Mucosa of rectum (tissue), 2 donors: ENCODE results near the gene OPA1.
"Not testable (repeated sequence)": the region's sequence is repeated elsewhere in the genome, so short reads cannot be mapped to it uniquely, and the experiment has no call there.

Experiments used
- H3K27ac ChIP-seq, 2 donors: one replicate each; pipeline ENCODE4 v1.7.0; 2013; ENCODE audit warnings: inconsistent platforms in 2 of 2, low read depth in 2 of 2, low read length in 2 of 2
- H3K27me3 ChIP-seq, 2 donors: one replicate each; pipeline ENCODE4 v1.7.0; 2013; ENCODE audit warnings: low read length in 2 of 2; ENCODE audit not compliant: control insufficient read depth in 2 of 2, insufficient read depth in 2 of 2
- H3K36me3 ChIP-seq, 2 donors: one replicate each; pipeline ENCODE4 v1.7.0; 2013; ENCODE audit warnings: low read length in 2 of 2; ENCODE audit not compliant: control insufficient read depth in 2 of 2, insufficient read depth in 2 of 2
- H3K4me1 ChIP-seq, 2 donors: one replicate each; pipeline ENCODE4 v1.7.0; 2013; ENCODE audit warnings: low read length in 2 of 2, mild to moderate bottlenecking in 1 of 2; ENCODE audit not compliant: control insufficient read depth in 2 of 2, insufficient read depth in 2 of 2
- H3K4me3 ChIP-seq, 2 donors: one replicate each; pipeline ENCODE4 v1.7.0; 2013; ENCODE audit warnings: low read length in 2 of 2
- H3K9ac ChIP-seq, 2 donors: one replicate each; pipeline ENCODE4 v1.7.0; 2013; ENCODE audit warnings: low read length in 2 of 2, low read depth in 1 of 2, mild to moderate bottlenecking in 1 of 2
- H3K9me3 ChIP-seq, 2 donors: one replicate each; pipeline ENCODE4 v1.7.0; 2013; ENCODE audit warnings: low read length in 2 of 2; ENCODE audit not compliant: control insufficient read depth in 2 of 2
- donor health status: healthy.
- donor health status: Normal muscosa, but diverticular disease.

OPA1 gene

DNA sequence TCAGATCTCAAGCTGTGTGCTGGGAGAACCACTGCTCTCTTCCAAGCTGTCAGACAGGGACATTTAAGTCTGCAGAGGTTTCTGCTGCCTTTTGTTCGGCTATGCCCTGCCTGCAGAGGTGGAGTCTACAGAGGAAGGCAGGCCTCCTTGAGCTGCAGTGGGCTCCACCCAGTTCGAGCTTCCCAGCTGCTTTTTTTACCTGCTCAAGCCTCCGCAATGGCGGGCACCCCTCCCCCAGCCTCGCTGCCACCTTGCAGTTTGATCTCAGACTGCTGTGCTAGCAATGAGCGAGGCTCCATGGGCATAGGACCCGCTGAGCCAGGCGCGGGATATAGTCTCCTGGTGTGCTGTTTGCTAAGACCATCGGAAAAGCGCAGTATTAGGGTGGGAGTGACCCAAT, 17.5 kb downstream of the OPA1 start:
- not testable (repeated sequence) for H3K4me1 ChIP-seq, H3K4me3 ChIP-seq, H3K9me3 ChIP-seq, H3K27ac ChIP-seq, H3K9ac ChIP-seq, H3K27me3 ChIP-seq
- H3K36me3 ChIP-seq: peaks cover 9 to 11% of the 10 kb centered on the region in 2 donors

DNA sequence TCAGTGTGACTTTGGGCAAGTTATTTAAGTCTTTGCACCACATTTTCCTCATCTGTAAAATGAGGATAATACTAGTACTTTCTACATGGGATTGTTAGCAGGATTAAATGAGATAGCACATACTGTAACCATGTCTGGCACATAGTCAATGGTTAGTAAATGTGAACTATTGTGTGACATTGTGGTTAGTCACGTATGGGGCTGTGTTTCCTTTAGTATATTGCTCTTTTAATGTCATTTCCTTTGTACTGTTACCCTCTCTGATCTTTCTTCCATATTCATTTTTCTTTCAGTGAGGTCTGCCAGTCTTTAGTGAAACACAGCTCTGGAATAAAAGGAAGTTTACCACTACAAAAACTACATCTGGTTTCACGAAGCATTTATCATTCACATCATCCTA, 21.4 kb downstream of the OPA1 start:
- Histone ChIP-seq H3K4me3 (no peak overlapping the region), H3K9me3 (no peaks in the 10 kb centered on the region), H3K27ac (no peak overlapping the region), H3K4me1 (no peaks in the 10 kb centered on the region), H3K27me3 (no peaks in the 10 kb centered on the region), H3K36me3 (peaks cover 25 to 31% of the 10 kb centered on the region in 2 donors), H3K9ac (no peak overlapping the region)

- Histone ChIP-seq H3K4me1 (no peaks in the 10 kb centered on the region), H3K9me3 (no peaks in the 10 kb centered on the region), H3K27ac (no peak overlapping the region), H3K36me3 (peaks cover 30 to 44% of the 10 kb centered on the region in 2 donors), H3K9ac (no peak overlapping the region), H3K27me3 (no peaks in the 10 kb centered on the region), H3K4me3 (no peak overlapping the region)
These were observed 24.6 kb downstream of the OPA1 start for GRCh38 chr3:193617628-193618027.

- no peak overlapping the region for H3K4me3 ChIP-seq
- no peak overlapping the region for H3K9ac ChIP-seq
- no peak overlapping the region for H3K27ac ChIP-seq
- H3K36me3 ChIP-seq: peaks cover 22 to 41% of the 10 kb centered on the region in 2 donors
- H3K27me3 ChIP-seq: no peaks in the 10 kb centered on the region
- H3K4me1 ChIP-seq: no peaks in the 10 kb centered on the region
- no peaks in the 10 kb centered on the region for H3K9me3 ChIP-seq
These were observed 27.0 kb downstream of the OPA1 start for GRCh38 chr3:193620057-193620456.

DNA sequence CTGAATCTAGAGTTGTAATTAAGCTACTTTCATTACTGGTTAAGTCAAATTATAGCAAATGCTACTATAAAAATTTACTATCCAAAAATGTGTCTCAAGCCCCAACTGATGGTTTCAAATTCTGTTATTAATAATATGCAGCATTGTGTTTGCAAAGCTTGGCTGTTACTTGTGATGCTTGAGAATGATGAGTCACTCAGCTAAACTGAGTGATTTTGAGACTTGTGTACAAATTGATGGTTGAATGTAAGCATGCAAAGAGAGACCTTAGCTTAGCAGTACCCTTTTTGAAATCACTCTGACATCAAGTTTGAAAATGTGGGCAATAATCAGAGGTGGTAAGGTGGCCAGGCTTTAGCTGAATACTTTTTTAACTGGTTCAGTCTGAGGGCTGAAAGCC, 27.6 kb downstream of the OPA1 start:
- H3K9me3 ChIP-seq: no peaks in the 10 kb centered on the region
- no peak overlapping the region for H3K4me3 ChIP-seq
- H3K27me3 ChIP-seq: no peaks in the 10 kb centered on the region
- peaks cover 20 to 36% of the 10 kb centered on the region in 2 donors for H3K36me3 ChIP-seq
- no peak overlapping the region for H3K9ac ChIP-seq
- H3K27ac ChIP-seq: no peak overlapping the region
- H3K4me1 ChIP-seq: no peaks in the 10 kb centered on the region

- no peak overlapping the region for H3K9ac ChIP-seq
- H3K4me3 ChIP-seq: no peak overlapping the region
- H3K36me3 ChIP-seq: peaks cover 21 to 37% of the 10 kb centered on the region in 2 donors
- H3K9me3 ChIP-seq: no peaks in the 10 kb centered on the region
- no peak overlapping the region for H3K27ac ChIP-seq
- H3K4me1 ChIP-seq: no peaks in the 10 kb centered on the region
- no peaks in the 10 kb centered on the region for H3K27me3 ChIP-seq
These were observed 28.1 kb downstream of the OPA1 start for GRCh38 chr3:193621127-193621526.

GRCh38 chr3:193630005-193630404, 37.0 kb downstream of the OPA1 start:
- Histone ChIP-seq H3K4me1 (no peaks in the 10 kb centered on the region), H3K9ac (no peak overlapping the region), H3K9me3 (no peaks in the 10 kb centered on the region), H3K27ac (no peak overlapping the region), H3K36me3 (peaks cover 6 to 15% of the 10 kb centered on the region in 2 donors), H3K4me3 (no peak overlapping the region), H3K27me3 (no peaks in the 10 kb centered on the region)

DNA sequence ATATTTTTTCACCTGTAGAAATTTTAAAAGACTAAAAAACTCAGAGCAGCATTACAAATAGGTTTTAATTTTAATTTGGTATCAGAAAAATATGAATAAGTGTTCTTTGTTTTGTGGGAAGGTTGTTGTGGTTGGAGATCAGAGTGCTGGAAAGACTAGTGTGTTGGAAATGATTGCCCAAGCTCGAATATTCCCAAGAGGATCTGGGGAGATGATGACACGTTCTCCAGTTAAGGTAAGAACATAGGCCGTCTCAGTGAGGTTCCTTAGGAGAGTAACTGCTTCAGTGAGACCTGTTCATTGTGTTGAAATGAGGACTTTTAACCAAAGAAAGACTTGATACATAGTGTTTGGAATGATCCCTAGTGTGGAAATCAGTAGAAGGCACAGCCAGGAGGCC, 44.8 kb downstream of the OPA1 start:
- Histone ChIP-seq H3K36me3 (peaks cover 26 to 40% of the 10 kb centered on the region in 2 donors), H3K4me3 (no peak overlapping the region), H3K9me3 (no peaks in the 10 kb centered on the region), H3K27me3 (no peaks in the 10 kb centered on the region), H3K4me1 (no peaks in the 10 kb centered on the region), H3K27ac (no peak overlapping the region), H3K9ac (no peak overlapping the region)

GRCh38 chr3:193638833-193639232, 45.8 kb downstream of the OPA1 start:
- H3K4me1 ChIP-seq: no peaks in the 10 kb centered on the region
- no peak overlapping the region for H3K4me3 ChIP-seq
- H3K27ac ChIP-seq: no peak overlapping the region
- H3K9ac ChIP-seq: no peak overlapping the region
- H3K36me3 ChIP-seq: peaks cover 31 to 49% of the 10 kb centered on the region in 2 donors
- H3K9me3 ChIP-seq: no peaks in the 10 kb centered on the region
- H3K27me3 ChIP-seq: no peaks in the 10 kb centered on the region

DNA sequence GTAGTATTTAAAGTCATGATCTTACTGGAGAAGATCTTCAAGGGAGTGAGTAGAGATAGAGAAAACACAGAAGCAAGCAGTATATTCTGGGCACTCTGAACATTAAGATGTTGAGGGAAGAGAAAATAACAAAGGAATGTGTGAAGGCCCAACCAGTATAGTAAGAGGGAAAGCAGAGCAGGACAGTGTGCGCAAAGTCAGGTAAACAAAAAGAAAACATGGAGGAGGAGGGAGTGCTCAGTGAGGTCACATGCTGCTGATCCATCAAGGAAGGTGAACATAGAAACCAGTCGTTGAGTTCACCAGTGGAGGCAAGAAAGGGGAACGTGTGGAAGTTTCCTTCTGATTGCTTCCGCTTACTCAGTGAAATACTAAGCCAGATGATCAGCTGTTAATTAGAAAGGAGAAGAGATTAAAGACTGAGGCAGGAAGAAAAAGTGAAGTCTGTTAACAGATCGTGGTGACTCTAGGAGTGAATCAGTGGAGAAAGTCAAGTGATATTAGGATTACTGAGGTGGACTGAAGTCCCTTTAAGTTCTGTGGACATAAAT, 47.2 kb downstream of the OPA1 start:
- Histone ChIP-seq H3K4me3 (no peak overlapping the region), H3K27ac (no peak overlapping the region), H3K9me3 (no peaks in the 10 kb centered on the region), H3K36me3 (peaks cover 45 to 62% of the 10 kb centered on the region in 2 donors), H3K27me3 (no peaks in the 10 kb centered on the region), H3K9ac (no peak overlapping the region), H3K4me1 (no peaks in the 10 kb centered on the region)
